ENCODE data around the gene ATP5MC2.
"Not testable (repeated sequence)": the region's sequence is repeated elsewhere in the genome, so short reads cannot be mapped to it uniquely, and the experiment has no call there.

Gene ATP5MC2

GRCh38 chr12:53695152-53696145 is 19.6 kb upstream of the ATP5MC2 start:
- peak in 1 of 3 experiments; percentile 16 for DNase-seq (ENCODE audit: low read depth in 2 of 3, low spot score in 2 of 3)

GRCh38 chr12:53694756-53695151 is 18.9 kb upstream of the ATP5MC2 start:
- DNase-seq (ENCODE audit: low read depth in 2 of 3, low spot score in 2 of 3): no peak

GRCh38 chr12:53688134-53688533 is 12.3 kb upstream of the ATP5MC2 start:
- DNase-seq (ENCODE audit: low read depth in 2 of 3, low spot score in 2 of 3): no peak

GRCh38 chr12:53686436-53686835 is 10.6 kb upstream of the ATP5MC2 start:
- DNase-seq (ENCODE audit: low read depth in 2 of 3, low spot score in 2 of 3): no peak

- DNase-seq (ENCODE audit: low read depth in 2 of 3, low spot score in 2 of 3): no peak
These were observed 8.9 kb upstream of the ATP5MC2 start for GRCh38 chr12:53684654-53685220.

- no peak for DNase-seq (ENCODE audit: low read depth in 2 of 3, low spot score in 2 of 3)
These were observed 8.1 kb upstream of the ATP5MC2 start for GRCh38 chr12:53683983-53684382.

GRCh38 chr12:53683494-53683893 is 7.6 kb upstream of the ATP5MC2 start:
- no peak for DNase-seq (ENCODE audit: low read depth in 2 of 3, low spot score in 2 of 3)

- not testable (repeated sequence) for DNase-seq (ENCODE audit: low read depth in 2 of 3, low spot score in 2 of 3)
These were observed 4.2 kb upstream of the ATP5MC2 start for GRCh38 chr12:53680061-53680460.

- no peak for DNase-seq (ENCODE audit: low read depth in 2 of 3, low spot score in 2 of 3)
These were observed 1.9 kb upstream of the ATP5MC2 start for GRCh38 chr12:53677800-53678148.

- DNase-seq (ENCODE audit: low read depth in 2 of 3, low spot score in 2 of 3): no peak
These were observed 1.3 kb upstream of the ATP5MC2 start for GRCh38 chr12:53677016-53677799.

- DNase-seq (ENCODE audit: low read depth in 2 of 3, low spot score in 2 of 3): peak in 2 of 3 experiments; percentile 12 to 15
These were observed 753 bp upstream of the ATP5MC2 start for GRCh38 chr12:53676656-53677015.

- DNase-seq (ENCODE audit: low read depth in 2 of 3, low spot score in 2 of 3): no peak
These were observed 744 bp downstream of the ATP5MC2 start for GRCh38 chr12:53674977-53675700.

GRCh38 chr12:53670971-53671370 is 4.9 kb downstream of the ATP5MC2 start:
- DNase-seq (ENCODE audit: low read depth in 2 of 3, low spot score in 2 of 3): no peak

- DNase-seq (ENCODE audit: low read depth in 2 of 3, low spot score in 2 of 3): no peak
These were observed 5.6 kb downstream of the ATP5MC2 start for GRCh38 chr12:53670308-53670707.

- no peak for DNase-seq (ENCODE audit: low read depth in 2 of 3, low spot score in 2 of 3)
These were observed 8.8 kb downstream of the ATP5MC2 start for GRCh38 chr12:53667080-53667479.

GRCh38 chr12:53664936-53665335 is 10.9 kb downstream of the ATP5MC2 start:
- no peak for DNase-seq (ENCODE audit: low read depth in 2 of 3, low spot score in 2 of 3)

GRCh38 chr12:53664191-53664590 is 11.7 kb downstream of the ATP5MC2 start:
- no peak for DNase-seq (ENCODE audit: low read depth in 2 of 3, low spot score in 2 of 3)

- DNase-seq (ENCODE audit: low read depth in 2 of 3, low spot score in 2 of 3): no peak
These were observed 15.8 kb downstream of the ATP5MC2 start for GRCh38 chr12:53660041-53660440.

GRCh38 chr12:53659571-53659981 is 16.3 kb downstream of the ATP5MC2 start:
- no peak for DNase-seq (ENCODE audit: low read depth in 2 of 3, low spot score in 2 of 3)

GRCh38 chr12:53659011-53659551 is 16.8 kb downstream of the ATP5MC2 start:
- no peak for DNase-seq (ENCODE audit: low read depth in 2 of 3, low spot score in 2 of 3)

- no peak for DNase-seq (ENCODE audit: low read depth in 2 of 3, low spot score in 2 of 3)
These were observed 18.8 kb downstream of the ATP5MC2 start for GRCh38 chr12:53657041-53657440.

Data from activated CD8-positive, alpha-beta memory T cell treated with anti-CD3 and anti-CD28 coated beads for 48 hours (primary cell).